ENCODE measurements around the gene PTPMT1.

DNA sequence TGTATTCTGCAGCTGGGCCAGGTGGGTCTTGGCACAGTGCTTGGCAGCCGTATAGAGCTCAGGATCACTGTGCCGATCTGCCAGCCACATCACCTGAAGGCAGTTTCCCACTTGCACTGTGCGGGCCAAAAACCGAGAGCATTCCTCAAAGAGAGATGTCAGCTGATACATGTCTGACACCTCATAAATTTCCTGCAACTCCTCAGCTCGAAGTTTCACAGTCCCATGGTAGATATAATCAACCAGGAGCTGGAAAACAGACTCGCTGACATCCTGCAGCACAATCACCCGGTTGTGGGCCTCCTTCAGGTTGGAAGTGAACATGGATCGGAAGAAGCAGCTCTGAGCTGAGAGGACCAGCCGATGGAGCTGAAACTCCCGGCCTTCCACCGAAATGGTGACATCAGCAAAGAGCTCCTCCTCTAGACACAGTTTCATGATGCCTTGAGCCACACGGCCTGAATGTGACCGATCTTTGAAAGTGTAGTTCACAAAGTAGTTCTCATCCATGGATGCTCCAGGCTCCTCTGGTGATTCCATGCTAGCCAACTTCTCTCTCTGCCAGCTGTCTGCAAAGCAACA lies 12.2 kb downstream of the PTPMT1 start:
- TF ChIP-seq POLR2A (IDR thresholded peaks at IDR 0.05; ENCODE audit: low read length), result no peak
- TF ChIP-seq GATA1 (IDR thresholded peaks at IDR 0.05; ENCODE audit: low read depth, low read length), result no peak

All from erythroblast (primary cell).